ENCODE measurements around the gene RNH1. TPM values are rescaled to one million over a fixed set of nuclear protein-coding genes. Genes with fewer than 3 reads are reported as not detected.

RNH1 gene
- total and polyA plus RNA-seq, 2 of the 8 experiments (the other 6 are each of a cell fraction or from before 2014, with no cell fraction given): 48.7 to 49.8 TPM

DNA sequence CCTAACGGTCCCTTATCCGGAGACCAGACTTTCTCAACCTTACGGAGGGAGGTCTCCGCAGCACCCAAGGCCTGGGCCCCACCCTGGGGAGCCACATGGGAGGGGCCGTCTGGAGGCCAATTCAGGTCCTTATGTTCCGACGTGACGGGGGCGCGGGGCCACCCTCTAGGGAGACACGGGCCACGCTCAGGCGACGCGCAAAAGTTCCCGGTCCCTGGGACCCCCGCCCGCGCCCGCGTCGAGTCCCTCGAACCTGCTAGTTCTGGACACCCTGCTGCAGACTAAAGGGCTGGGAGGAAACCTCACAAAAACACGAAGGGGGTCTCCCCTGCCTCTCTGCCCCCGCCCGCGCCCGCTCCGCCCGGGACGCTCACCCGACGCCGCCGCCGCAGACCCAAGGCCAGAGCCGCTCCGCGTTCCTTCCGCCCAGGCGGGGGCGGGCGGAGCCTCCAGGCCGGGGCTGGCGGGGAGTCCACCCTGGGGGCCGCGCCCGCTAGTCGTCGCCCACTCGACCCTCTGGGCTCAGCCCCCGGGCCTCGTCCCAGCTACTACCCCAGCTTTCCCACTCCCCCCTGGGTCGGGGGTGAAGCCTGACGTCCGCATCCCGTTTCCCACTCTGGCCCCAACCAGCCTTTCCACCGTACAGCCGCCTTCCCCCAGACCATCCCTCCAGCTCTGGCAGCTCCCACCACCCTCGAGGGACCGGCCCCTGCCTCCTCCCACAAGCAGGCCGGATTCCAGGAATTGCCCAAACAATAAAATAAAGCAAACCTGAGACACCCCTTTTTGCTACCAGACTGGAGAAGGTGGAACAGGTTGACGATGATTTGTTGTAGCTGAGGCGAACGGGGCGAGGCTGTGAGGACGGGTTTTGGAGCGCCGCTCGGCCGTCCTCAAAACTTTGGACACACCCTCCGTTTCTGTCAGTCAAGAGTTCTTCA is 2.7 kb downstream of the RNH1 start:
- H3K9ac ChIP-seq (replicated peaks in 1 of 4; ENCODE audit: extremely low read depth in 1 of 4, low read depth in 3 of 4, low read length in 3 of 4): no peak overlapping the region
- H4K20me1 ChIP-seq (replicated peaks in 1 of 2; ENCODE audit: control insufficient read depth in 1 of 2, insufficient read depth in 2 of 2, low read length in 2 of 2): peaks cover 2 to 6% of the 10 kb centered on the region in 2 experiments
- no peak overlapping the region for H3K18ac ChIP-seq (ENCODE audit: extremely low read depth, low read length)
- FAIRE-seq (no peak), DNase-seq (ENCODE audit: low read depth in 1 of 2, low spot score in 2 of 2) (no peak)
- no peak overlapping the region for H4K91ac ChIP-seq (replicated peaks; ENCODE audit: insufficient read length, low read length)
- H3K23me2 ChIP-seq (ENCODE audit: low read depth, low read length): peaks cover 8% of the 10 kb centered on the region
- H3K4me2 ChIP-seq (ENCODE audit: insufficient read depth in 1 of 2, low read depth in 2 of 2, low read length in 2 of 2): peak overlapping the region; percentile 47 to 68; a peak in 3 of 4 replicates
- no peak overlapping the region for H3K14ac ChIP-seq (ENCODE audit: insufficient read length)
- no peaks in the 10 kb centered on the region for H3K27me3 ChIP-seq (replicated peaks in 1 of 4; ENCODE audit: control insufficient read depth in 3 of 4, extremely low read depth in 1 of 4, insufficient read depth in 3 of 4, low read length in 3 of 4)
- H2BK12ac ChIP-seq (ENCODE audit: low read depth, low read length): no peak overlapping the region
- H3K56ac ChIP-seq (replicated peaks; ENCODE audit: insufficient read length, low read depth, low read length): no peak overlapping the region
- peak overlapping the region in 2 of 4 experiments; percentile 23 to 28; a peak in 3 of 8 replicates for H3K4me3 ChIP-seq (ENCODE audit: extremely low read depth in 1 of 4, insufficient read depth in 2 of 4, low read depth in 3 of 4, low read length in 4 of 4)
- H3K4me1 ChIP-seq (replicated peaks in 1 of 4; ENCODE audit: control insufficient read depth in 3 of 4, insufficient read depth in 4 of 4, low read length in 3 of 4): peaks cover 0 to 9% (median 2%) of the 10 kb centered on the region in 4 experiments; a peak in 3 of 7 replicates
- H2AK5ac ChIP-seq (ENCODE audit: low read depth, low read length): no peak overlapping the region
- H2AFZ ChIP-seq (ENCODE audit: low read length): no peak overlapping the region
- H2BK20ac ChIP-seq (ENCODE audit: low read length): no peak overlapping the region
- no peaks in the 10 kb centered on the region for H3K9me3 ChIP-seq (ENCODE audit: insufficient read depth in 2 of 2, low read depth in 1 of 2, low read length in 1 of 2)
- no peak overlapping the region for H2BK5ac ChIP-seq (ENCODE audit: low read depth, low read length)
- peaks cover 2% of the 10 kb centered on the region for H3K79me1 ChIP-seq (ENCODE audit: low read depth, low read length)
- no peak overlapping the region for H2BK120ac ChIP-seq (replicated peaks; ENCODE audit: low read depth, low read length)
- H4K8ac ChIP-seq (ENCODE audit: extremely low read depth, insufficient read depth, low read length): peak overlapping the region; percentile 74
- POLR2A ChIA-PET (ENCODE audit: partially characterized antibody): interaction anchor here (1.0 to 7.1 kb wide), 7 partner anchors 8 to 108 kb away, joined by 3 to 41 read pairs (median 3); no protein-coding TSS in a partner anchor
- peaks cover 1 to 17% (median 10%) of the 10 kb centered on the region in 4 experiments; a peak in 6 of 8 replicates for H3K36me3 ChIP-seq (ENCODE audit: control insufficient read depth in 2 of 4, insufficient read depth in 4 of 4, low read length in 3 of 4)
- peaks cover 0 to 14% of the 10 kb centered on the region in 2 experiments; a peak in 1 of 4 replicates for H3K79me2 ChIP-seq (ENCODE audit: control insufficient read depth in 1 of 2, insufficient read depth in 2 of 2, low read length in 2 of 2)
- CTCF ChIA-PET (ENCODE audit: partially characterized antibody): interaction anchor here (1.1 to 1.7 kb wide), 2 partner anchors 55 to 98 kb away, joined by 3 to 5 read pairs; no protein-coding TSS in a partner anchor
- H3K23ac ChIP-seq (ENCODE audit: insufficient read length): no peak overlapping the region
- 79% methylated on average over 47 of the region's 72 CpGs; no CpG with 5 or more reads in 1 of the 2 experiments for WGBS, 2 experiments (ENCODE audit: extremely low coverage in 1 of 2, insufficient coverage in 1 of 2, insufficient read length in 1 of 2, insufficient replicate concordance in 2 of 2, low coverage in 1 of 2, low lambda C conversion rate in 2 of 2, missing lambda C conversion rate in 1 of 2)
- no peak overlapping the region for H3K4ac ChIP-seq (replicated peaks; ENCODE audit: insufficient read length, low read depth, low read length)
- no peak overlapping the region for H2BK15ac ChIP-seq (ENCODE audit: low read length)
- no peak overlapping the region for H3K27ac ChIP-seq (ENCODE audit: low read depth, low read length)
- no peak overlapping the region for H4K5ac ChIP-seq (ENCODE audit: insufficient read length, low read depth, low read length)
- TF ChIP-seq SIRT6 (IDR thresholded peaks at IDR 0.05; ENCODE audit: low read length) (no peak), KDM4A (IDR thresholded peaks at IDR 0.05; ENCODE audit: low read depth, low read length, severe bottlenecking) (no peak), RXRA (IDR thresholded peaks at IDR 0.05; ENCODE audit: insufficient read depth, low read depth, low read length) (no peak), BCL11A (IDR thresholded peaks at IDR 0.05; ENCODE audit: low read depth in 2 of 2, low read length in 2 of 2) (no peak), KDM1A (IDR thresholded peaks at IDR 0.05; ENCODE audit: borderline replicate concordance, low read length) (no peak), TEAD4 (IDR thresholded peaks at IDR 0.05; ENCODE audit: low read depth, low read length) (no peak), POLR2A (IDR thresholded peaks at IDR 0.05; ENCODE audit: control extremely low read depth in 1 of 2, low read depth in 2 of 2, low read length in 2 of 2) (no peak)

Measured in H1 (cell line).